Chondrocyte (in vitro differentiated cells): Measurements from ENCODE around the gene PCCA. TPM values are rescaled to one million over a fixed set of nuclear protein-coding genes. Genes with fewer than 3 reads are reported as not detected.
"Not testable (repeated sequence)": the region's sequence is repeated elsewhere in the genome, so short reads cannot be mapped to it uniquely, and the experiment has no call there.

Experiments used
- DNase-seq: peaks from one replicate; pipeline ENCODE4 v3.0.0; 2021; ENCODE audit warnings: mixed read lengths, low spot score
- H3K27ac Mint-ChIP-seq: one replicate; pipeline ENCODE4 v1.8.0; 2021; ENCODE audit warnings: mild to moderate bottlenecking, moderate library complexity, mixed read lengths; ENCODE audit not compliant: unreplicated experiment
- H3K27me3 Mint-ChIP-seq: 2 replicates; pipeline ENCODE4 v1.8.0; 2021; ENCODE audit warnings: low read depth, mixed read lengths
- H3K36me3 Mint-ChIP-seq: 2 replicates; pipeline ENCODE4 v1.8.0; 2021; ENCODE audit warnings: low read depth, mixed read lengths
- H3K4me1 Mint-ChIP-seq: 2 replicates; pipeline ENCODE4 v1.8.0; 2021; ENCODE audit warnings: low read depth, mild to moderate bottlenecking, mixed read lengths
- H3K4me3 Mint-ChIP-seq: one replicate; pipeline ENCODE4 v1.8.0; 2021; ENCODE audit warnings: mild to moderate bottlenecking, moderate library complexity, mixed read lengths; ENCODE audit not compliant: unreplicated experiment
- H3K9me3 Mint-ChIP-seq: 2 replicates; pipeline ENCODE4 v1.8.0; 2021; ENCODE audit warnings: low read depth, mixed read lengths
- total RNA-seq: library from RNA; stranded (reverse); gene quantifications from 3 replicates; pipeline ENCODE4 v1.2.1, GENCODE V29; 2021
- TF ChIP-seq, protein P1 (sequence below): fragments of 200-600 bp; sonication (generic); IDR thresholded peaks from 2 replicates; pipeline ENCODE4 v1.5.0; 2021; ENCODE audit warnings: antibody characterized with exemption, mild to moderate bottlenecking, moderate library complexity

Gene PCCA
- total RNA-seq, 1 donor from 2014 or later, result 15.1 TPM

DNA sequence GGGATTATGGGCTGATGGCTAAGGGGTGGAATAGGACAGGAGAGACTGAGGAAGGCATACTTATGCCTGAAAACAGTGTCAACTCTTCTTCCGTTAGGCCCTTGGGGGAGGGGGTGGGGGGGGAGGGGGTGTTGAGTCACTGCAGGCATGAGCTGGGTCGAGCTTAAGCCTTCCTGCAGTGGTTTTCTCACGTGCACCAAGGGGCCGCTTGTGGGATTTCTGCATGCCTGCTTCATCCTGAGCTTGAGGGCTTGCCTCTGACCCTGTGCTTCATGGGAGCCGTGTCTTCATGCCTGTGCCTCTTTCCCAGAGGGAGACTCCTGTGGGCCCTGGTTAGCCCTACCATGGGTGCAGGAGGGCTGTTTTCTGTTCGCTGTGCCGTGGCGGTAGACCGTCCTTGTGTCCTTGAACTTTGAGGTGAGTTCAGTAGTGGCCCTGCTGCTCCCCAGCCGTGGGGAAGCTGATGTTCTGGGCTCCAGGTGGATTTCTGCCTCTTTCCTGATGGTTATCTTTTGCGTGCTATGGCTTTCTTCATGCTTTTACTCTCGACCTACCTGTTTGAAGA, 186.1 kb downstream of the PCCA start:
- no peak overlapping the region for H3K4me3 Mint-ChIP-seq
- no peak for DNase-seq
- H3K36me3 Mint-ChIP-seq, result peaks cover 6% of the 10 kb centered on the region
- TF ChIP-seq, protein P1, sequence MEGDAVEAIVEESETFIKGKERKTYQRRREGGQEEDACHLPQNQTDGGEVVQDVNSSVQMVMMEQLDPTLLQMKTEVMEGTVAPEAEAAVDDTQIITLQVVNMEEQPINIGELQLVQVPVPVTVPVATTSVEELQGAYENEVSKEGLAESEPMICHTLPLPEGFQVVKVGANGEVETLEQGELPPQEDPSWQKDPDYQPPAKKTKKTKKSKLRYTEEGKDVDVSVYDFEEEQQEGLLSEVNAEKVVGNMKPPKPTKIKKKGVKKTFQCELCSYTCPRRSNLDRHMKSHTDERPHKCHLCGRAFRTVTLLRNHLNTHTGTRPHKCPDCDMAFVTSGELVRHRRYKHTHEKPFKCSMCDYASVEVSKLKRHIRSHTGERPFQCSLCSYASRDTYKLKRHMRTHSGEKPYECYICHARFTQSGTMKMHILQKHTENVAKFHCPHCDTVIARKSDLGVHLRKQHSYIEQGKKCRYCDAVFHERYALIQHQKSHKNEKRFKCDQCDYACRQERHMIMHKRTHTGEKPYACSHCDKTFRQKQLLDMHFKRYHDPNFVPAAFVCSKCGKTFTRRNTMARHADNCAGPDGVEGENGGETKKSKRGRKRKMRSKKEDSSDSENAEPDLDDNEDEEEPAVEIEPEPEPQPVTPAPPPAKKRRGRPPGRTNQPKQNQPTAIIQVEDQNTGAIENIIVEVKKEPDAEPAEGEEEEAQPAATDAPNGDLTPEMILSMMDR, result no peak
- no peaks in the 10 kb centered on the region for H3K9me3 Mint-ChIP-seq
- H3K27me3 Mint-ChIP-seq, result no peaks in the 10 kb centered on the region
- H3K27ac Mint-ChIP-seq, result no peak overlapping the region
- peaks cover 8% of the 10 kb centered on the region for H3K4me1 Mint-ChIP-seq

DNA sequence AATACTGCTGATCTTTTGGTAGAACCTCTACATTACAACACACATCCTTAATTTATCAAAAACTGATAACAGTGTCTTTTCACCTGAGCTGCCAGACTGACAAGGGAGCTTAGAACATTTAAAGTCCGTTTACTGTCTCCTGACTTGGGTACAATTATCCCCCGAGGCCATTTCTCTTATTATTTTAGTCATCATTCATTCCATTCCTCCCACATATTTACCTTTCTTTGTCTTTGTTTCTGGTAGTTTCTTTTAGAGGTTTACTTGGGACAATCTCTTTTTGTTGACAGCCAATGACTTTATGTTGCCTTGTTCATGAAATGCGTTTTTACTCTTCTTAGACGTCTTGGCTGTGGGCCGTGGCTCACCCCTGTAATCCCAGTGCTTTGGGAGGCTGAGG, 186.9 kb downstream of the PCCA start:
- TF ChIP-seq, protein P1, result no peak
- H3K27ac Mint-ChIP-seq, result no peak overlapping the region
- H3K27me3 Mint-ChIP-seq, result no peaks in the 10 kb centered on the region
- no peak overlapping the region for H3K4me3 Mint-ChIP-seq
- H3K36me3 Mint-ChIP-seq, result peaks cover 7% of the 10 kb centered on the region
- H3K4me1 Mint-ChIP-seq, result peaks cover 6% of the 10 kb centered on the region
- H3K9me3 Mint-ChIP-seq, result no peaks in the 10 kb centered on the region
- no peak for DNase-seq

DNA sequence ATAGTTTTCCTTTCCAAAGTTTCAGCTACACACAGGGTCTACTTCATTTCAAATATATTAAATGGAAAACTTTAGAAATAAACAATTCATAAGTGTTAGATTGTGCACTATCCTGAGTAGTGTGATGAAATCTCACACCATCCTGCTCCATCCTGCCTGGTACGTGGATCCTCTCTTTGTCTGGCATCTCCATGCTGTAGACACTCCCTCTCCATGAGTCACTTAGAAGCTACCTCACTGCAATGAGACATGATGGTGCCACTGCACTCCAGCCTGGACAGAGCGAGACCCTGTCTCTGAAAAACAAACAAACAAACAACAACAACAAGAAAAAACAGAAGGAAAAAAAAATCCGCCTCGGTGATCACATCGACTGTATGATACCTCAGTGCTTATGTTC, 191.8 kb downstream of the PCCA start:
- TF ChIP-seq, protein P1, result no peak
- Mint-ChIP-seq H3K27ac (no peak overlapping the region), H3K27me3 (no peaks in the 10 kb centered on the region), H3K4me1 (peaks cover 4% of the 10 kb centered on the region), H3K4me3 (no peak overlapping the region), H3K36me3 (peaks cover 1% of the 10 kb centered on the region), H3K9me3 (no peaks in the 10 kb centered on the region)
- DNase-seq, result no peak

DNA sequence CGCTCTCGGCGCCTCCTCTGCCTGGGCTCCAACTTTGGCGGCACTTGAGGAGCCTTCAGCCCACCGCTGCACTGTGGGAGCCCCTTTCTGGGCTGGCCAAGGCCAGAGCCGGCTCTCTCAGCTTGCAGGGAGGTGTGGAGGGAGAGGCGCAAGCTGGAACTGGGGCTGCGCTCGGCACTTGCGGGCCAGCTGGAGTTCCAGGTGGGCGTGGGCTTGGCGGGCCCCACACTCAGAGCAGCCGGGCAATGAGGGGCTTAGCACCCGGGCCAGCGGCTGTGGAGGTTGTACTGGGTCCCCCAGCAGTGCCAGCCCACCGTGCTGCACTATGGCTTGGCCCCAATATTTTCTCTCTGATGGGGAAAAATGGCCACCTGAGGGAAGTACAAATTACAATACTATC, 193.4 kb downstream of the PCCA start:
- H3K27ac Mint-ChIP-seq, H3K27me3 Mint-ChIP-seq, H3K36me3 Mint-ChIP-seq, H3K4me1 Mint-ChIP-seq, DNase-seq, H3K4me3 Mint-ChIP-seq, H3K9me3 Mint-ChIP-seq: not testable (repeated sequence)

DNA sequence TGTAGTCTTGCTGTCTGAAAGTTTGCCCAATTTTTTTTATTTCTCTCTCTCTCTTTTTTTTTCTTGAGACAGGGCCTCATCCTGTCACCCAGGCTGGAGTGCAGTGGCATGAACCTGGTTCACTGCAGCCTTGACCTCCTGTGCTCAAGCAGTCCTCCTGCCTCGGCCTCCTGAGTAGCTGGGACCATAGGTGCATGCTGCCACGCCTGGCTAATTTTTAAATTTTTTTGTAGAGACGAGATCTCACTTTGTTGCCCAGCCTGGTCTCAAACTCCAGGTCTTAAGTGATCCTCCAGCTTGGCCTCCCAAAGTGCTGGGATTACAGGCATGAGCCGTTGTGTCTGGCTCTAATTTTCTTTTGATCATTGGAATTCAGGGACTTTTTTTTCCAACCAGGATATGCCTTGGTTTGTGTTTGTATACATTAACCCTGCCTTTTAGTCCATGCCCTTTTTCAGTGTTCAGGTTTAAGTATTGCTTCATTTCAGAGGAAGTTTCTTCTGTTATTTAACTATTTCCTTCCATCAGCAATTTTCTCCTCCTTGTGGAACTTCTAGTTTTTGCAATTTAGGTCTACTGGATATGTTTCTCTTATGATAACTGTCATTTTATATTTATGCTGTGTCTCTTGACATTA, 201.4 kb downstream of the PCCA start:
- peak overlapping the region; percentile 73 for H3K27ac Mint-ChIP-seq
- H3K4me3 Mint-ChIP-seq, result no peak overlapping the region
- H3K4me1 Mint-ChIP-seq, result peaks cover 35% of the 10 kb centered on the region

More for the DNA sequence above, 201.4 kb downstream of the PCCA start:
- DNase-seq, result no peak
- H3K27me3 Mint-ChIP-seq, result no peaks in the 10 kb centered on the region
- TF ChIP-seq, protein P1, result no peak
- no peaks in the 10 kb centered on the region for H3K36me3 Mint-ChIP-seq
- H3K9me3 Mint-ChIP-seq, result no peaks in the 10 kb centered on the region
